Activated CD4-positive, alpha-beta T cell treated with anti-CD3 and anti-CD28 coated beads for 36 hours (primary cell): ENCODE results near the gene IRGC. TPM values are rescaled to one million over a fixed set of nuclear protein-coding genes. Genes with fewer than 3 reads are reported as not detected.
A peak's percentile ranks its signal among the peaks of the same experiment; 100 is the strongest.
"Not testable (repeated sequence)": the region's sequence is repeated elsewhere in the genome, so short reads cannot be mapped to it uniquely, and the experiment has no call there.

ENCODE experiments used
- ATAC-seq: fragments of 200-7000 bp; cut with Tn5 transposase; one replicate; pipeline ENCODE4 v1.10.0; 2021; ENCODE audit warnings: mild to moderate bottlenecking, moderate library complexity
- CTCF ChIA-PET: fragments of 350-600 bp; sonication (Branson Sonifier 250); formaldehyde crosslinking; loops from one replicate; lab custom pipeline; 2021; ENCODE audit warnings: antibody characterized with exemption; lab: Charles Lee
- POLR2A ChIA-PET: fragments of 350-600 bp; sonication (Branson Sonifier 250); formaldehyde crosslinking; loops from one replicate; lab custom pipeline; 2021; ENCODE audit warnings: antibody characterized with exemption, inconsistent platforms; lab: Charles Lee
- DNase-seq: peaks from one replicate; pipeline ENCODE4 v3.0.0-alpha.2; 2020
- H3K27ac Mint-ChIP-seq: one replicate; pipeline ENCODE4 v1.8.0; 2021; ENCODE audit warnings: mixed read lengths
- H3K27me3 Mint-ChIP-seq: one replicate; pipeline ENCODE4 v1.8.0; 2021; ENCODE audit warnings: mixed read lengths
- H3K36me3 Mint-ChIP-seq: one replicate; pipeline ENCODE4 v1.8.0; 2021; ENCODE audit warnings: low read depth, mixed read lengths
- H3K4me1 Mint-ChIP-seq: one replicate; pipeline ENCODE4 v1.8.0; 2021; ENCODE audit warnings: mixed read lengths
- H3K4me3 Mint-ChIP-seq: one replicate; pipeline ENCODE4 v1.8.0; 2021; ENCODE audit warnings: mild to moderate bottlenecking, moderate library complexity, mixed read lengths
- H3K9me3 Mint-ChIP-seq: one replicate; pipeline ENCODE4 v1.8.0; 2021; ENCODE audit warnings: low read depth, mixed read lengths
- intact Hi-C, 2 experiments: fragments of 100-400 bp; cut with DNase I in 1 of 2; cut with micrococcal nuclease in 1 of 2; formaldehyde crosslinking; loops; one replicate each; pipeline versions ENCODE4 v1.14.2 to v1.15.1; 2022 to 2024; cut with DNase I, micrococcal nuclease
- total RNA-seq, 2 experiments: library from RNA; stranded (reverse); gene quantifications; one replicate each; pipeline ENCODE4 v1.2.3, GENCODE V29; 2021

Gene IRGC
- total RNA-seq, 2 experiments from 2014 or later = not detected

- ATAC-seq (no peak), DNase-seq (no peak)
- Mint-ChIP-seq H3K27me3 (no peaks in the 10 kb centered on the region), H3K27ac (peak overlapping the region; percentile 21), H3K9me3 (no peaks in the 10 kb centered on the region), H3K4me1 (peaks cover 15% of the 10 kb centered on the region), H3K4me3 (peak overlapping the region; percentile 13), H3K36me3 (no peaks in the 10 kb centered on the region)
- intact Hi-C loops = loop anchor here in 1 of 2 experiments (1.0 kb wide), 1 partner anchor 25 kb away; no protein-coding TSS in a partner anchor
- CTCF ChIA-PET = no interaction called here
- POLR2A ChIA-PET = no interaction called here
These were observed 40.0 kb upstream of the IRGC start for GRCh38 chr19:43675906-43676305.

GRCh38 chr19:43678512-43679261, 37.2 kb upstream of the IRGC start:
- H3K36me3 Mint-ChIP-seq = no peaks in the 10 kb centered on the region
- intact Hi-C loops = no loop called here

GRCh38 chr19:43681821-43682220, 34.1 kb upstream of the IRGC start:
- ATAC-seq (no peak), DNase-seq (no peak)
- no peaks in the 10 kb centered on the region for H3K9me3 Mint-ChIP-seq
- H3K4me3 Mint-ChIP-seq = no peak overlapping the region
- H3K27me3 Mint-ChIP-seq = no peaks in the 10 kb centered on the region
- no peak overlapping the region for H3K27ac Mint-ChIP-seq
- intact Hi-C loops = no loop called here
- ChIA-PET CTCF (no interaction called here), POLR2A (interaction anchor here (0.6 kb wide), 1 partner anchor 25 kb away, joined by 12 read pairs; no protein-coding TSS in a partner anchor)
- no peaks in the 10 kb centered on the region for H3K36me3 Mint-ChIP-seq
- peaks cover 1% of the 10 kb centered on the region for H3K4me1 Mint-ChIP-seq

More at GRCh38 chr19:43678512-43679261, 37.2 kb upstream of the IRGC start:
- Mint-ChIP-seq H3K27me3 (no peaks in the 10 kb centered on the region), H3K27ac (no peak overlapping the region), H3K4me1 (peaks cover 15% of the 10 kb centered on the region), H3K4me3 (no peak overlapping the region), H3K9me3 (no peaks in the 10 kb centered on the region)
- ChIA-PET CTCF (interaction anchor here (0.6 to 0.8 kb wide), 3 partner anchors 36 to 118 kb away, joined by 3 read pairs; no protein-coding TSS in a partner anchor), POLR2A (interaction anchor here (0.6 kb wide), 1 partner anchor 1347 kb away, joined by 4 read pairs; no protein-coding TSS in a partner anchor)
- ATAC-seq (no peak), DNase-seq (no peak)

GRCh38 chr19:43682269-43682668, 33.6 kb upstream of the IRGC start:
- H3K27me3 Mint-ChIP-seq, CTCF ChIA-PET: not testable (repeated sequence)

GRCh38 chr19:43682824-43683661, 32.8 kb upstream of the IRGC start:
- ATAC-seq = no peak
- Mint-ChIP-seq H3K4me1 (peaks cover 4% of the 10 kb centered on the region), H3K4me3 (no peak overlapping the region), H3K36me3 (no peaks in the 10 kb centered on the region), H3K27me3 (no peaks in the 10 kb centered on the region), H3K27ac (no peak overlapping the region), H3K9me3 (no peaks in the 10 kb centered on the region)
- ChIA-PET POLR2A (no interaction called here), CTCF (no interaction called here)
- intact Hi-C loops = no loop called here
- no peak for DNase-seq

More at GRCh38 chr19:43682269-43682668, 33.6 kb upstream of the IRGC start:
- H3K27ac Mint-ChIP-seq, H3K4me3 Mint-ChIP-seq, H3K9me3 Mint-ChIP-seq, H3K36me3 Mint-ChIP-seq, H3K4me1 Mint-ChIP-seq, DNase-seq, ATAC-seq, POLR2A ChIA-PET, intact Hi-C loops: not testable (repeated sequence)

- Mint-ChIP-seq H3K4me3 (no peak overlapping the region), H3K4me1 (peaks cover 4% of the 10 kb centered on the region), H3K36me3 (no peaks in the 10 kb centered on the region), H3K27me3 (no peaks in the 10 kb centered on the region), H3K27ac (no peak overlapping the region), H3K9me3 (no peaks in the 10 kb centered on the region)
- ChIA-PET POLR2A (no interaction called here), CTCF (interaction anchor here (2.1 kb wide), 1 partner anchor 129 kb away, joined by 4 read pairs; no protein-coding TSS in a partner anchor)
- DNase-seq (no peak), ATAC-seq (no peak)
- intact Hi-C loops = no loop called here
These were observed 32.0 kb upstream of the IRGC start for GRCh38 chr19:43683905-43684304.

- ChIA-PET CTCF (interaction anchor here (0.6 to 2.1 kb wide), 2 partner anchors 37 to 129 kb away, joined by 3 to 4 read pairs; no protein-coding TSS in a partner anchor), POLR2A (no interaction called here)
- DNase-seq (no peak), ATAC-seq (no peak)
- no peaks in the 10 kb centered on the region for H3K36me3 Mint-ChIP-seq
- peaks cover 4% of the 10 kb centered on the region for H3K4me1 Mint-ChIP-seq
- H3K27me3 Mint-ChIP-seq = no peaks in the 10 kb centered on the region
- H3K4me3 Mint-ChIP-seq = no peak overlapping the region
- no peak overlapping the region for H3K27ac Mint-ChIP-seq
- intact Hi-C loops = no loop called here
- H3K9me3 Mint-ChIP-seq = no peaks in the 10 kb centered on the region
These were observed 31.6 kb upstream of the IRGC start for GRCh38 chr19:43684326-43684725.

GRCh38 chr19:43687660-43687997, 28.2 kb upstream of the IRGC start:
- Mint-ChIP-seq H3K4me3 (no peak overlapping the region), H3K9me3 (peaks cover 8% of the 10 kb centered on the region), H3K27ac (no peak overlapping the region), H3K4me1 (peaks cover 4% of the 10 kb centered on the region), H3K27me3 (no peaks in the 10 kb centered on the region), H3K36me3 (peaks cover 3% of the 10 kb centered on the region)
- DNase-seq = no peak
- no peak for ATAC-seq
- ChIA-PET POLR2A (no interaction called here), CTCF (interaction anchor here (1.0 to 1.2 kb wide), 2 partner anchors 13 to 122 kb away, joined by 3 read pairs; no protein-coding TSS in a partner anchor)
- intact Hi-C loops = no loop called here

GRCh38 chr19:43688059-43688701, 27.7 kb upstream of the IRGC start:
- H3K4me1 Mint-ChIP-seq = peaks cover 4% of the 10 kb centered on the region
- H3K36me3 Mint-ChIP-seq = peaks cover 3% of the 10 kb centered on the region
- ATAC-seq = no peak
- no peak overlapping the region for H3K4me3 Mint-ChIP-seq
- no peak for DNase-seq
- H3K27ac Mint-ChIP-seq = no peak overlapping the region
- H3K27me3 Mint-ChIP-seq = no peaks in the 10 kb centered on the region
- peaks cover 8% of the 10 kb centered on the region for H3K9me3 Mint-ChIP-seq
- ChIA-PET CTCF (no interaction called here), POLR2A (no interaction called here)
- intact Hi-C loops = no loop called here

GRCh38 chr19:43690444-43690843, 25.4 kb upstream of the IRGC start:
- Mint-ChIP-seq H3K27ac (no peak overlapping the region), H3K9me3 (peaks cover 8% of the 10 kb centered on the region), H3K36me3 (peaks cover 3% of the 10 kb centered on the region), H3K27me3 (no peaks in the 10 kb centered on the region), H3K4me1 (peaks cover 4% of the 10 kb centered on the region), H3K4me3 (no peak overlapping the region)
- intact Hi-C loops = no loop called here
- ATAC-seq = no peak
- POLR2A ChIA-PET = interaction anchor here (0.5 kb wide), 1 partner anchor 162 kb away, joined by 5 read pairs; no protein-coding TSS in a partner anchor
- no peak for DNase-seq
- CTCF ChIA-PET = no interaction called here

- Mint-ChIP-seq H3K27me3 (no peaks in the 10 kb centered on the region), H3K36me3 (peaks cover 3% of the 10 kb centered on the region), H3K27ac (no peak overlapping the region), H3K9me3 (peaks cover 8% of the 10 kb centered on the region), H3K4me3 (no peak overlapping the region), H3K4me1 (peaks cover 4% of the 10 kb centered on the region)
- CTCF ChIA-PET = no interaction called here
- intact Hi-C loops = no loop called here
- DNase-seq = no peak
- POLR2A ChIA-PET = no interaction called here
- ATAC-seq = no peak
These were observed 25.0 kb upstream of the IRGC start for GRCh38 chr19:43690890-43691289.
